Suppressor macrophage treated with lipopolysaccharide for 4 hours (primary cell): ENCODE results near the gene STX1A.
"Not testable (repeated sequence)": the region's sequence is repeated elsewhere in the genome, so short reads cannot be mapped to it uniquely, and the experiment has no call there.

Source experiments
- DNase-seq: peaks from one replicate; pipeline ENCODE4 v3.0.0-alpha.2; 2020

The STX1A gene

DNA sequence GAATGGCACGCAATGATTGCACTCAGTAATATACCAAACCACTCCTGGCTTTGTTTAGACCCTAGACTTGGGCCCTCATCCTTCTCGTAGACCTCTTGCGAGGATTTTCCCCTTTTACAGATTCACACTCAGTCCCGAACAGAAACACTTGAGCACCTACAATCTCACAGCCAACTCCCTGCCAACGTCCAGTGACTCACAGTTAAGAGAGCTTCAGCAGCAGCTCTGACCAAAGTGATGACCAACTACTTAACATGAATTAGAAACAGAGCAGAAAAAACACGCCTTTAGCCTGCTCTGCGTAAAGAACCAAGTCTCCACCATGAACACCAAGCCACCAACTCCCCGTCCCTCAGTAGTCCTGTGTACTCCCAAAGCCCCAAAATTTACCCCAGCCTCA lies 38.4 kb downstream of the STX1A start:
- DNase-seq, result no peak

DNA sequence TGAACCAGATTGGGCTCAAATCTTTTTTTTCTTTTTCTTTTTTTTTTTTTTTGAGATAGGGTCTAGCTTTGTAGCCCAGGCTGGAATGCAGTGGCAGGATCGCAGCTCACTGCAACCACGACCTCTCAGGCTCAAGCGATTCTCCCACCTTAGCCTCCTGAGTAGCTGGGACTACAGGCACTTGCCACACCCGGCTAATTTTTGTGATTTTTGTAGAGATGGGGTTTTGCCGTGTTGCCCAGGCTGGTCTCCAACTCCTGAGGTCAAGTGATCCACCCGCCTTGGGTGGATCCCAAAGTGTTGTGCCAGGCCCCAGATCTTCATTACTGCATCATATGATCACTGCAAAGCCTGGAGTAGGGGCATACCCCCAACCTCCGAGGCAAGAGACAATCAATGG lies 39.0 kb downstream of the STX1A start:
- no peak for DNase-seq

DNA sequence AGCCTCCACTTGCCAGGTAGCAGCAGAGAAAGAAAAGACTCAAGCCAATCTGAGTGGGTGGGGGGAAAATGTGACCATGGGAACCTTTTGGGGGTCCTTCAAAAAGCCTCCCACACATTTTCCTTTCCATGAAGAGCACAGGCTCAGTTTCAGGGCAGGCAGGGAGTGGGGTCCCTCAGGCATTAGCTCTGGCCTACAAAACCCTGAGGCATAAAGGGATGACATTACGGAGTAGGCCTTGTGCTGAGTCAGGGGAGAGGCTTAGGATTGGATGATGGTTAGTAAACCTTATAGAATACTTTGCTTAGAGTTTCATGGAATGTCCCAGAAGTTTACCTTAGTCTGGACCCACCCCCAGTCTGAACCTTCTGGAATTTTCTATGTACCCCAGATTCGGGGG lies 39.8 kb downstream of the STX1A start:
- DNase-seq, result no peak

GRCh38 chr7:73678862-73679261 lies 40.6 kb downstream of the STX1A start:
- DNase-seq, result no peak

DNA sequence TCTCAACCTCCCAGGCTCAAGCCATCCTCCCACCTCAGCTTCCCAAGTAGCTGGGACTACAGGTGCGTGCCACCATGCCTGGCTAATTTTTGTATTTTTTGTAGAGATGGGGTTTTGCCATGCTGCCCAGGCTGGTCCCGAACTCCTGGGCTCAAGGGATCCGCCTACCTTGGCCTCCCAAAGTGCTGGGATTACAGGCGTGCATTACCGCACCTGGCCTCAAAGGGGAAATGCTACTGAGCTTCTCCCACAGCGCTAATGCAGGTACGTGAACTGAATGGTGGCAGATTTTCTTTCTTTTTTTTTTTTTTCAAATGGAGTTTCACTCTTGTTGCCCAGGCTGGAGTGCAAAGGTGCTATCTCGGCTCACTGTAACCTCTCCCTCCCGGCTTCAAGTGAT lies 43.4 kb downstream of the STX1A start:
- not testable (repeated sequence) for DNase-seq

- no peak for DNase-seq
Observed at GRCh38 chr7:73674468-73675124, 44.9 kb downstream of the STX1A start.

DNA sequence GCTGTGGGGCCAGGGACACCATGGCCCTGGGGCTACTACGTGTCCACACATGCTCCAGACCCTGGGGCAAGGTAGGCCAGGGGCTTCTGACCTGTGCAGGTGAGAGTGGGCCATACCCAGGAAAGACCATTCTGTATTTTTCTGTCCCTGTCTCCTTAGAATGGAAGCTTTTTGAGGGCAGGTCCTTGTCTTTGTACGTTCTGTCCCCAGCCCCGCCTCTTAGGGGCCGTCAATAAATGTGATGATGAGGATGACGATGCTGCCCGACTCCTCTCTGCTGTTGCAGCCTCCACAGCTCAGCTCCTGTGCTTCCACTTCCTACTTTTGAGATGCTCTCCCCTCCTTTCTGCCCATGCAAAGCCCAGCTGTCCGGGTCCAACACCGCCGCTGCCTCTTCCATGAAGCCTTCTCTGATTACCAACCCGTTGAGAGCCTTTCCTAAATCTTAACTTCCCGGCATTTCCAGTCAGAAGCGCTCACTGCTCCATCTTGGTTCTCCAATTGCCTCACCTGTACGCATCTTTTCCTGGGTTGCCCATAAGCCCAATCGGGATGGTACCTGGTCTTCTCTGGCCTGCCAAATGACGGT lies 47.5 kb downstream of the STX1A start:
- no peak for DNase-seq

- DNase-seq, result no peak
Observed at GRCh38 chr7:73671322-73671661, 48.2 kb downstream of the STX1A start.

GRCh38 chr7:73669858-73670385 lies 49.5 kb downstream of the STX1A start:
- no peak for DNase-seq

GRCh38 chr7:73669288-73669701 lies 50.2 kb downstream of the STX1A start:
- no peak for DNase-seq

DNA sequence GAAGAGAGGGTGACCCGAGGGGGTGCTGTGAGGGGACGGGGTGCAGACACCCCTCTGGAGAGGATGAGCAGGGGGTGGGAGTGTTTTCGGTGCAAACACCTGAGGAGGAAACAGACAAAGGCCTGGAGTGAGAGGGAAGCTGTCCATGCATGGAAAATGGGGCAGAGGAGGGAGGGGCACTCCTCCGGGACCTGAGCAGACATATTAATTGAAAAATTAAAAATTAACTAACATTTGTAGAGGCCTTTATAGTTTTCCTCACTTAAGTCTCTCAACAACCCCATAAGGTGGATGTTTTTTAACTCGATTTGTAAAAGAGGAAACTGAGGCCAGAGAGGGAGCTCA lies 50.6 kb downstream of the STX1A start:
- DNase-seq, result no peak

GRCh38 chr7:73668103-73668885 lies 51.2 kb downstream of the STX1A start:
- no peak for DNase-seq

DNA sequence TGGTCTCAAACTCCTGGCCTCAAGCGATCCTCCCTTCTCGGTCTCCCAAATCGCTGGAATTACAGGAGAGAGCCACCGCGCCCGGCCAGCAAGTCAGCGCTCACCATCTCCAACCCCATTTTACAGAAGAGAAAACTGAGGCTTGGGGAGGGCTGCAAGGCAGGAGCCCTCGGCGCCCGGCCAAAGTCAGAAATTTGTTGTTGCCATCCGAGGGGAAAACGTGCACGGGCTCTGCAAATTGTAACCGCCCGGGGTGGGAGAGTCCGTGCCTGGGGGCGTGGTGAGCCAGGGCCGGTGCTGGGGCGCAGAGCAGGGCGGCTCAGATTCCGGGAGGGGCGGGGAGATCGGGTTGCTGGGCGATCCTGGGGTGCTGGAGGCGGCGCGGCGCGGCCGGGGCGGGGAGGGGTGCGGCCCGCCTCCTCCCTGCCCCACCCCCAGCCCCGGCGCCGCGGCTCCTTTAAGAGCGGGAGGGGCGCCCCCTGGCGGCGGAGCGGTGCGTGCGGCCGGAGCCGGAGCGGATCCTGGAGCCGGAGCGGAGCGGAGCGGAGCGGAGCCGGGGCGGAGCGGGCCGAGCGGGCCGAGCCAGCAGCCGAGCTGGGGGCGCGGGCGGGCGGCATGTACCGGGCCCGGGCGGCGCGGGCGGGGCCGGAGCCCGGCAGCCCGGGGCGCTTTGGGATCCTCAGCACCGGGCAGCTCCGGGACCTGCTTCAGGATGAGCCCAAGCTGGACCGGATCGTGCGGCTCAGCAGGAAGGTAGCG lies 51.9 kb downstream of the STX1A start, which contains the start of gene VPS37D:
Gene VPS37D, plus strand, starts transcription at position 488 of the 759 bp plus-strand sequence. Its CDS starts 128 bp downstream, at position 616.
- DNase-seq, result peak; percentile 95

DNA sequence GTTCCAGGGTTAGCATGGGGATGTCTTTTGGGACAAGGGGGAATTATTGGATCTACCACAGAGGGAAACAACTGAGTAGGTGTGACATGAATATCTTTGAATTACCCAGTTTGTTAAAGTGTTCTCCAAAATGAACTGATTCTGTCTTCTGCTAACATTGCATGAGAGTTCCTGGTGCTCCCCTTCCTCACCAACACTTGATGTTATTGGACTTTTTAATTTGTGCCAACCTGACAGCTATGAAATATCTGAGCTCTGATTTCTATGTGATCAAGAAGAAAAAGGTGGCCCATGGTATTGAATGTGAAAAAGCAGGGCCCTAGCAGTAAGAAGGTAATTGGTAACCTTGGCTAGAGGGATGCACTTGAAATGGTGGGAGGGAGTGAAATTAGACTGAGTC lies 56.4 kb downstream of the STX1A start:
- DNase-seq, result no peak

DNA sequence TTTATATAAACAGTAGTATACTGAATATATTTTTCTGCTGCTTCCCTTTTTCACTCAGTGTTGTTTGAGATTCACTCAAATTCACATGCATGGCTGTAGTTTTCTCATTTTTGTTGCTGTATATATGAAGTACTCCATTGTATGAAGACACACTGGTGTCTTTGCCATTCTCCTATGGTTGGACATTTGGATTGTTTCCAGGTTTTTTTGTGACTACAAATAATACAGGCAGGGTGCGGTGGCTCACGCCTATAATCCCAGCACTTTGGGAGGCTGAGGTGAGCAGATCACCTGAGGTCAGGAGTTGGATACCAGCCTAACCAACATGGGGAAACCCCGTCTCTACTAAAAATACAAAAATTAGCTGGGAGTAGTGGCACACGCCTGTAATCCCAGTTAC lies 58.9 kb downstream of the STX1A start:
- not testable (repeated sequence) for DNase-seq

DNA sequence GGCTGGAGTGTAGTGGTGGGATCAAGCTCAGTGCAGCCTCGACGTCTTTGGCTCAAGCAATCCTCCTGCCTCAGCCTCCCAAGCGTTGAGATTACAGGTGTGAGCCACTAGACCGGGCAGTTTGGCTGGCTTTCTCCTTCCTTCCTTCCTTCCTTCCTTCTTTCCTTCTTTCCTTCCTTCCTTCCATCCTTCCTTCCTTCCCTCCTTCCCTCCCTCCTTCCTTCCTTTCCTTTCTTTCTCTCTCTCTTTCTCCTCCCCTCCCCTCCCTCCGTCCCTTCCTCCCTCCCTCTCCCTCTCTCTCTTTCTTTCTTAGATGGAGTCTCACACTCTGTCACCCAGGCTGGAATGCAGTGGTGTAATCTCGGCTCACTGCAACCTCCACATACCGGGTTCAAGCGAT lies 59.5 kb downstream of the STX1A start:
- DNase-seq, result no peak

DNA sequence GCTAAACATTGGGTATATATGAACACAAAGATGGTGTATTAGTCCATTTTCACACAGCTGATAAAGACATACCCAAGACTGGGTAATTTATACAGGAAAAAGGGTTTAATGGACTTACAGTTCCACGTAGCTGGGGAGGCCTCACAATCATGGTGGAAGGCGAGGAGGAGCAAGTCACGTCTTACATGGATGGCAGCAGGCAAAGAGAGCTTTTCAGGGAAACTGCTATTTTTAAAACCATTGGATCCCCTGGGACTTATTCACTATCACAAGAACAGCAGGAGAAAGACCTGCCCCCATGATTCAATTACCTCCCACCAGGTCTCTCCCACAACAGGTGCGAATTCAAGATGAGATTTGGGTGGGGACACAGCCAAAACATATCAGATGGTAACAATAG lies 64.2 kb downstream of the STX1A start:
- DNase-seq, result not testable (repeated sequence)

DNA sequence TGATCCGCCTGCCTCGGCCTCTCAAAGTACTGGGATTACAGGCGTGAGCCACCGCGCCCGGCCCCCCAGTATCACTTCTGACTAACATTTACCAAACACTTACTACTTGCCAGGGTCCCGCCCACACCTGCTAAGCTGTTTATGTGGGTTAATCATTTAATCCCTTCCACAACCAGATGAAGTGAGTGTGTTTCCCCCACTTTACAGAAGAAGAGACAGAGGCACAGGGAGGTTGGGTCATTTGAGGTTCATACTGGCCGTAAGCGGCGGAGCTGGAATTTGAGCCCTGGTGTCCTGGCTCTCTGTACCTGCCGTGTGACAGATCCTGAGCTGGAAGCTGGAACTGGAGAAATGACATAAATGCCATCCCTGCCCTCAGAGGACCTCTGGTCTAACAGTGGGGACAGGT lies 66.9 kb downstream of the STX1A start:
- no peak for DNase-seq

DNA sequence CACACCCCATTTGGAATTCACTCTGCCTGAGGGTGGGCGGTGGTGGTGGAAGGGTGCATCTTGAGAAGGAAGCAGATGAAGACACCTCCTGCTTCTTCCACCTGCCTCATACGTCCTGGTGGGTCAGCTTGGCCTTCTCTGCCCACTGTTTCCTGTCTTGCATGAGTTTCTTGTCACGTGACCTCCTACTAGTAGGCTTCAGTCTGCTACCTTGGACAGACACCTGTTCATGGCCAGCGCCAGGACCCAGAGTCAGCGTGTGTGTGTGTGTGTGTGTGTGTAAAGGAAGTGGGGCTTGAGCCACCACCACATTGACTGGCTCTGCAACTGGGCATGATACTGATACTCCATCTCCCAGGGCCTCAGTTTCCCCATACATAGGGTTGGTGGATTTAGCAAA lies 68.9 kb downstream of the STX1A start:
- DNase-seq, result no peak

GRCh38 chr7:73649576-73649975 lies 69.9 kb downstream of the STX1A start:
- no peak for DNase-seq
